ENCODE measurements around the gene PSMD13.
"Not testable (repeated sequence)": the region's sequence is repeated elsewhere in the genome, so short reads cannot be mapped to it uniquely, and the experiment has no call there.

Gene PSMD13

DNA sequence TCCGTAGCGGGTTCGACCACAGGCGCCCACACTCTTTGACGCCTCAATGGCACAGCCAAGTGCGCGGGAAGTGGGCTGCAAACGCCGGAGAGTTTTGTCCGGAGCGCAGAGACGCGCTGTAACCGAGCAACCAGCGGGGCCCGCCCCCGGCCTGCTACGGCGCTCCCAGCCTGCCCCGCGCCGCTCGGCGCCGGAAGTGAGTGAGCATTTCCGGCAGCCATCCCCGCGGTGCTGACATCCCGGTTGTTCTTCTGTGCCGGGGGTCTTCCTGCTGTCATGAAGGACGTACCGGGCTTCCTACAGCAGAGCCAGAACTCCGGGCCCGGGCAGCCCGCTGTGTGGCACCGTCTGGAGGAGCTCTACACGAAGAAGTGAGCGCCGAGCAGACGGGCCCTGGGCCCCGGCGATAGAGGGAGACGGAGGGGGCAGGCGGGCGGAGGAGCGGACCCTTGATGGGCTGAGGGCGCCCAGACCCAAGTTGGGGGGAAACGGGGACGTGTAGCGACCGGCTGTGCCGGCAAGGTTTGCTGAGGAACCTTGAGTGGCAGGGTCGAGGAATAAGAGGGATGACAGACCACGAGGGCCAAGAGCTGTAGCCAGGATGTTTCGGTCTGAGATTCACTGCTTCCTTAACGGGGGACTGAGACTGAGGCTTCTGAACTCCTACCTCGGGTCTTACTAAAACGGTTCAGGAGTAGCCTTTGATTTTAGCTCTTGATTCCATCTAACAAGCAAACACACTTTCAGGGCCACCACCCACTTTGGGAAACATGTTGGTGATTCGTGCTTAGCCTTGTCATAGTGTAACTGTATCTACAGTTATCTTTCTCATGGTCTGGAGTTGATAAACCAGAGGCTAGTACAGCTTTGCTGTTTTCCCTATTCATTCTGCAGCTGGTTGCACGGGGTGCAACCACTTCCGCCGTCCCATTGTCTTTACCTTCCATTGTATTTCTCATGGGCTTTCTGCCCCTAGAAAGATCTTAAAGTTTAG is at the start of gene PSMD13:
Gene PSMD13 (plus strand): TSS at position 203 of the 994 bp plus-strand sequence. CDS start 74 bp downstream, at position 277.
- peak; percentile 85 to 88 for DNase-seq

DNA sequence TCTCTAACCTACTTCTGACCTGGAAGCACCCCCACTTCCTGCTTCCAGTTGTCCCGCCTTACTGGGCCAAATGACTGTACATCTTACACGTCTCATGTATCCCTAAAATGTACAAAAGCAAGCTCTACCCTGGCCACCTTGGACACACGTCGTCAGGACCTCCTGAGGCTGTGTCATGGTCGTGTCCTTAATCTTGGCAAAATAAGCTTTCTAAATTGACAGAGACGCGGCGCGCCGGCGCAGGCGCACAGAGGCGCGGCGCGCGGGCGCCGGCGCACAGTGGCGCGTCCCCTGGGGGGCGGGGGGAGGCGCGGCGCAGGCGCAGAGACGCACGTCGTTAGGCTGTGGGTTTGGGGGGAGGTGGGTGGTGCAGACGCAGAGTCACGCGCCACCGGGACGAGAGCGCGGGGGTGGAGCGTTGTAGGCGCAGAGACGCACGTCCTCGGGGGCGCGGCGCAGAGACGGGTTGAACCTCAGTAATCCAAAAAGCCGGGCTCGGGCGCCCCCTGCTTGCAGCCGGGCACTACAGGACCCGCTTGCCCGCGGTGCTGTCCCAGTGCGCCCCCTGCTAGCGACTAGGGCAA is 47.5 kb upstream of the PSMD13 start:
- DNase-seq, result peak in 1 of 2 donors; percentile 0

DNA sequence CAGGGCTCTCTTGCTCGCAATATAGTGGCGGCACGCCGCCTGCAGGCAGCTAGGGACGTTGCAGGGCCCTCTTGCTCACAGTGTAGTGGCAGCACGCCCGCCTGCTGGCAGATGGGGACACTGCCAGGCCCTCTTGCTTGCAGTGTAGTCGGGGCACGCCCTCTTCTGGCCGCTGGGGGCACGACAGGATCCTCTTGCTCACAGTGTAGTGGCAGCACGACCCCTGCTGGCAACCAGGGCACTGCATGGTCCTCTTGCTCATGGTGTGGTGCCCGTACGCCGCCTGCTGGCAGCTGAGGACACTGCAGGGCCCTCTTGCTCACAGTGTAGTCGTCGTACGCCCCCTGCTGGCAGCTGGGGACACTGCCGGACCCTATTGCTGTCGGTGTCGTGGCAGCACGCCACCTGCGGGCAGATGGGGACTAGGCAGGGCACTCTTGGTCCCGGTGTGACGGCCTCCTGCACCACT is 46.9 kb upstream of the PSMD13 start:
- DNase-seq, result peak in 1 of 2 donors; percentile 65

DNA sequence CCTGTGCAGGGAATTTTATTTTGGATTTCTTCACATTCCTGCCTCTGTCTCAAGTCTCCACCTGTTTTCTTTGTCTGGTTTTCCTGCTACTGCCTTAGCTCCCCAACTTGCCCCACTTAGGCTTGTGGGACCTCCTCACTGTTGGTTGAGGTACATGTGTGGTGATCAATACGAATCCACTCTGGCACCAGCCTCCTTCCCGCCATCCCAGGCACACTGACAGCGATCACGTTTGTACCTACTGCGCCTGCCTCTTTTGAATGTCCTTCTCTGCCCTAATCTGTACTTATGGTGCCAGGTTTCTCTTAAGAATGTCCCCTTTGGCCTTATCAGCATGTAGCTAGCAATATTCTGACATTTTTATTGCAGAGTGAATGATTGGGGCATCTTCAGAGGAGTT is 46.2 kb upstream of the PSMD13 start:
- DNase-seq, result peak in 1 of 2 donors; percentile 0

DNA sequence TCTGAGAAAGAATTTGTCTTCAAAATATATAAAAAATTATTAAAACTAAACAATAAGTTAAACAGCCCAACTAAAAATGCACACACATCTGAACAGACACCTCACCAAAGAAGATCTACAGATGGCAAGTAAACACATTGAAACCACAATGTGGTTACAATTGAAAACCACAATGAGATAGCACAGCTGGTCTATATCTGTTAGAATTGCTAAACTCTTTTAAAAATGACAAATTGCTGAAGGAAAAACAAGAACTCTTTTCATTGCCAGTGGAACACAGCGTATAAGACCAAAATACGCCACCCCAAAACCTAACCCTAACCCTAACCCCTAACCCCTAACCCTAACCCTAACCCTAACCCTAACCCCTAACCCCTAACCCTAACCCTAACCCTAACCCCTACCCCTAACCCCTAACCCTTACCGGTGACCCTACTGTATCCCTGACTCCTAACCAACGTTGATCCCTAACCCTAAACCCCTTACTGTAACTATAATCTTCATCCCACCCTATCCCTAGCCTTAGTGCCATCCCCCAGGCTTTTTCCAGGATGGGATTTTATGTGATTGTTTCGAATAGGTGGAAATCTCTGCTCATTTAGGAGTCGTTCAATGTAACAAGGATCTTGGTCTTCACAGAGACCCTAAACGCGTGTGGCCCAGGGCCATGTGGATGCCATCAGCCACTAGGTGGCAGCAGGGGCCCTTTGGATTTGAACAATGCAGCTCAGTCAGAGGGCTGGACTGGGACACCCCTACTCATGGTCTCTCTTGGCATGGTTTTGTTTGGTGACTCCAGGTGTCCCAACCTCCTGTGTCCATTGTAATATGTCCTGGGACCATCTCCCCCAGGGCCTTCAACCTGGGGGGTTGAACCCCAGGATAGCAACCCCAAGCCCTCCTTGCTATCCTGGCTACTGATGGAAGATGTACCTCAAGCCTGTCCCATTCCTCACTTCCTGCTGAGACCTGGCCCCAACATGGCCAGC is 45.0 kb upstream of the PSMD13 start:
- peak; percentile 40 to 50 for DNase-seq

DNA sequence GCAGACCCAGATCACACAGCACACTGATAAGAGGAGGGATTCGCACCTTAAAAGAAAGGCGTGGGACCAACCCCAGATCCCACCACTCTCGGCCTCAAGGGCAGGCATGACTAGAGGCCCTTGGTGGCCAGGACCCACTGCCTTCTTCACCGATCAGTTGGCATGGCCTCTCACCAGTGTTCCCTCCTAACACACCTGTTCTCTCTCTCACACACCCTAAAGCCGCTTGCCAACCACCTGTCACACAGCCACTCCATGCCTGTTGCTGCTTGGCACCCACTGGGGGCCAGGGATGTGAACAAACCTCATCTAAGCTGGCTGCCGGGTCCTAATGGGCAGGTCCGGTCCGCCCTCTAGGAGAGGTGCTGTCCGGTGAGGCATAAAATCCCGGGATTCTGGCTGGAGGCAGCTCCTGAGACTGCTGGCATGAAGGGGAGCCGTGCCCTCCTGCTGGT is 44.1 kb upstream of the PSMD13 start, which contains the start of gene SCGB1C1:
Gene SCGB1C1 (plus strand): TSS at position 405 of the 455 bp plus-strand sequence. CDS start 22 bp downstream, at position 427.
- DNase-seq, result not testable (repeated sequence)

DNA sequence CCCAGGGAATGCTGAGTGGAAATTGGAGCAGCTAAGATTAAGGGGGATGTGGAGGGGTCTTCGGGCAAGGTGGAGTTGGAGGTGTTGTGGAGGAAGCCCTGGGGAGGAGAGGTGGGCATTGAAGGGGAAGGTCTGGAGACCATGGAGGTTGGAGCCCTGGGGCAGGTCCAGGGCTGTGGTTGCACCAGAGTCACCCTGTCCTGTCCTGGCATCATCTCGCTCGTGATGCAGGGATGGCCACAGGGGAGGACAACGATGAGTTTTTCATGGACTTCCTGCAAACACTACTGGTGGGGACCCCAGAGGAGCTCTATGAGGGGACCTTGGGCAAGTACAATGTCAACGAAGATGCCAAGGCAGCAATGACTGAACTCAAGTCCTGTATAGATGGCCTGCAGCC is 43.3 kb upstream of the PSMD13 start:
- peak in 1 of 2 donors; percentile 0 for DNase-seq

DNA sequence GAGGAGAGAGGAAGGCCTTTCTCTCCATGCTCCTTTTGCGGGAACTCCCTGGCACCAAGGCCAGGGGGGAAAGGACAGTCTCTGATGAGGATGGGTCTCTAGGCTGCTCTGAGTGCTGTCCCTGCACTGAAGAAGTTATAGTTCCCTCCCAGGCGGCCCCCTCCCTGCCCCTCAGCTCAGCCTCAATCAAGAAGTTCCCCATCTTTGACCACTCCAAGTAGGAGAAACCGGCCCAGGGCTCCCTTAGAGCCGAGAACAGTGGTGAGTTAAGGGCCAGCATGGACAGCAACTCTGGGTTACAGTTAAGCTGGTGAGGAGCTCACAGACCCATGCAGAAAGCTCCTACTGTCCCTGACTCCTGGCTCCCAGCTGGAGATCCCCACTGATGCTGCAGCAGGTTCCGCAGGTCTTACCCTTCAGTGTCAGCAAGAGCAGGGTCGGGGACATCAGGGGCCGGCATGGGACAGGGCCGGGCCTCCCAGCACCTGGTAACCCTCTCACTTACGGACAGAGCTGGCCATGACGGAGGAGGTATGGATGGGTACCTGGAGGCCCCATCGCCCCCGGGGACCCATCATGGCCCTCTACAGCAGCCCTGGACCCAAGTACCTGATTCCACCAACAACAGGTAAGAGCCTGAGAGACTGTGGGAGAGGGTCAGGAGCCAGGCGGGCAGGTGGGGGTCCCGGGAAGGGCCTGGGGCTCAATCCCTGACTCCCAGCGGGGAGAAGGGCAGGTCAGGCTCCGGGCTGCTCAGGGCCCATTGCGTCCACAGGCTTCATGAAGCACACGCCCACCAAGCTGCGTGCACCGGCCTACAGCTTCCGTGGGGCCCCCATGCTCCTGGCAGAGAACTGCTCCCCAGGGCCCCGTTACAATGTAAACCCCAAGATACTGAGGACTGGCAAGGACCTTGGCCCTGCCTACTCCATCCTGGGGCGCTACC is 39.7 kb upstream of the PSMD13 start:
- no peak for DNase-seq

DNA sequence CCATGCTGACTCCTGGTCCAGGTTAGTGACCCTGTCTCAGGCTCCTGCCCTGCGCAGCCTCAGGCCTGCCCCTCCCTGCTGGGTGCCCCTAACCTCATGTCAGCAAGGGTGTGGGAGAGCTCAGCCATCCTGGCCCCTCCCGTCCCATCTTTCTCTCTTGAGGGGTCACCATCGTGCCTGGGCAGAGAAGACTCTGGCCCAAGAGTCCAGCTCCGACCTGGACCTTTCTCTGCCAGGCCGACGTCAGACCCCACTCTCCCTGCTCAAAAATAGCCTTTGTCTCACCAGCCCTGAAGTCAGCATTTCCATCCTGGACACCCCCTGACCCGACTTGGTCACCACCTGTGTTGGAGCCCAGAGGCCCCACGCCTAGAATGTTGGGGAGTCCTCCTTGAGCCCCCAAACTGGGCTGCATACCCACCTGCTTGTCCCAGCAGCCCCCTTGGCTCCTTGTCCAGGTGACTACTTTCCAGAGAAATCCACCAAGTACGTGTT is 39.0 kb upstream of the PSMD13 start:
- no peak for DNase-seq

DNA sequence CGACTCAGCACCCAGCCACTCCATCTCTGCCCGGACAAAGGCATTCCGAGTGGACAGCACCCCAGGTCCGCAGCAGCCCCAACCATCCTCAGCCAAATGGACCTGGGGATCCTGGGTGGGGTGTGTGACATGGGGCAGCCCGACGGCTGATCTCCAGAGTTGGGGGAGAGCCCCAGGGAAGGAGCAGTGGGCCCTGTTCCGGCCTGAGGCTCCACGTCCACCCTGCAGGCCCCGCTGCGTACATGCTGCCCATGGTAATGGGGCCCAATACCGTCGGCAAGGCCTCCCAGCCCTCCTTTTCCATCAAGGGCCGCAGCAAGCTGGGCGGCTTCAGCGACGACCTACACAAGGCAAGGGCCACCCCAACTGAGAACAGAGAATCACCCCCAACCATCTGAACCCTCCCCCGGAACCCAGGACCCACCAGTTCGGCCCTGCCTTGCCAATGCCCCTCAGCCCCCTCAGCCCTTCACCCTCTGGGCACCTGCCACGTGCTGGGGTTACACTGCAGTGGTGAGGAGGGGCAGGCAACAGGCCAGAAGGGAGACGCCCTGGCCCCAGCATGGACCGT is 38.5 kb upstream of the PSMD13 start:
- no peak for DNase-seq

DNA sequence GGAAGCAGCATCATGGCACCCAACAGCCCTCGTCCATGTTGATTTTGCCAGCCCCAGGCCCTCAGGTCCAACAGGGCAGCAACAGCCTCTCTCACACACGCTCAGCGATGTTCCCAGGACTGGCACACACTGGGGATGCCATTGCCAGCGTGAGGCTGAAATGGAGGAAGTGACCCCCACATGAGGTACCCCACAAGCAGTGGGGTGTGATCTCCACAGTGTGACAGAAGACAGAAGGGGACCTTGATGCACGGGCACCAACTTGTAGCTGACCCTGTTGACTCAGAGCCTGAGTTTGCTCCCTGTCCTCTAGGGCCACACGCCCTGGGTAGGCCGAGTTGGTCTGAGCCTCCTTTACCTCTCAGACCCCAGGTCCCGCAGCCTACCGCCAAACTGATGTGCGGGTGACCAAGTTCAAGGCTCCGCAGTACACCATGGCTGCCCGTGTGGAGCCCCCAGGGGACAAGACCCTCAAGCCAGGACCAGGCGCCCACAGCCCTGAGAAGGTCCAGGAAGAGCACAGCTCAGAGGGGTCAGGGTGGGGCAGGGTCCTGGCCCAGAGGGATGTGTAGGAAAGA is 37.7 kb upstream of the PSMD13 start:
- DNase-seq, result no peak

DNA sequence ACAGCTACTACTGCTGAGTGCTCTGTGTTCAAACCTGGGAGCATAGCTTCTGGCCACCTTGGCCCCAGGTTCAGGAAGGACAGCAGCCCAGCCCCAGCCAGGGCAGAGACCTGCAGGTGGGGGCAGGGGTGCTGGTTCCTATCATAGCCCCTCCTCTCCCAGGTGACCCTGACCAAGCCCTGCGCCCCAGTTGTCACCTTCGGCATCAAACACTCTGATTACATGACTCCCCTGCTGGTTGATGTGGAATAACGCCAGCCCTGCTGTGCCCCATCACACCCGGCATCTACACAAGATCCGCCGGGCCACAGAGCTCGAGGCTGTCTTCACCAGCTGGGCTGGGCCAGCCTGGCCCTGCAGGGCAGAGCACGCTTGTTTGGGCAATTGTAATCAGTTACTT is 37.0 kb upstream of the PSMD13 start:
- no peak for DNase-seq

DNA sequence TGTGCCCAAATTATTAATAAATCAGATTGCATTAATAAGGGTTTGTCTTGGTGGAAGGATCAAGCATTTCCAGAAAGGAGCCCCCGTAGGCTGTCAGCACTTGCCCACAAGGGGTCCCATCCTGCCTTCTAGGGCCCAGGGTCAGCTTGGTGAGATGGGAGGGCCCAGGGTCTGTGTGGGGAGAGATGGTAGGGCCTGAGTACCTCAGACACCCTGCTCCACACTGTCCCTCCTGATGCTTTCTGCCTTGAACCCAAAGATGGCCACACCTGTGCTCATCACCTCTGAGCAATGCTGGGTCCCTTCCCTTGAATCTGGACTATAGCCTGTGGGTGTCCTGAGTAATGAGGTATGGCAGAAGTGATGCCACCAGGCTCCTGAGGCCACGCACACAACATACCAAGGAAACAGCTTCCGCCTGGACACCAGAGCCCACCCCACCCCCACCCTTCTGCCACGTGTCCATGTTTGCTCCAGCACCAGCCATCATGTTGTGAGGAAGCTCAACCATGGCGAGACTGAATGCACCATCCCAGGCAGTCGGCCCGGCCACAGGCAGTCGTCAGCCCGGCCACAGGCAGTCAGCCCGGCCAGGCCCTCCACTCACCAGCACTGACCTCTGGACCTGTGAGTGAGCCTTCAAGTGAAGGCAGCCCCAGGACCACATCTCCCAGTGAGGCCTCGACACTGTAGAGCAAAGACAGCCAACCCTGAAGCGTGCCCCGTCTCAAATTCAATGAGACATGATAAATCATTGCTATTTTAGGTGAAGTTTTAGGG is 36.4 kb upstream of the PSMD13 start:
- no peak for DNase-seq

DNA sequence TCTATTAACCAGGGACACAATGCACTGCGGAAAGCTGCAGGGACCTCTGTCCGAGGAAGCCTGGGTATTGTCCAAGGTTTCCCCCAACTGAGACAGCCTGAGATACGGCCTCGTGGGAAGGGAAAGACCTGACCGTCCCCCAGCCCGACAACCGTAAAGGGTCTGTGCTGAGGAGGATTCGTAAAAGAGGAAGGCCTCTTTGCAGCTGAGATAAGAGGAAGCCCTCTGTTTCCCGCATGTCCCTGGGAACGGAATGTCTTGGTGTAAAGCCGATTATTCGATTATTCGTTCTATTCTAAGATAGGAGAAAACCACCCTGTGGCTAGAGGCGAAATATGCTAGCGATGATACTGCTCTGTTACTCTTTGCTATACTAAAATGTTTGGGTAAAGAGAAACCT is 34.8 kb upstream of the PSMD13 start:
- no peak for DNase-seq

DNA sequence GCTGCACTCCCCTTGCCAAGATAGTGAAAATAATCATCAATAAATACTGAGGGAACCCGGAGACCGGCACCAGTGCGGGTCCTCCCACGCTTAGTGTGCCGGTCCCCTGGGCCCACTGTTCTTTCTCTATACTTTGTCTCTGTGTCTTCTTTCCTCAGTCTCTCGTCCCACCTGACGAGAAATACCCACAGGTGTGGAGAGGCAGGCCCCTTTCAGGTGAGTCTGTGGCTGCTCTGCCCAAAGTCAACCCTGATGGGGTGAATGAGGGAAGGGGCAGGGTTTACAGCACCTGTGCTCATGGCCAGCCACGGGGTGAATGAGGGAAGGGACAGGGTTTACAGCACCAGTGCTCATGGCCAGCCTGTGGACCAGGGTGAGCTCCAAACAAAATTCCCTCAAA is 34.3 kb upstream of the PSMD13 start:
- DNase-seq, result no peak

DNA sequence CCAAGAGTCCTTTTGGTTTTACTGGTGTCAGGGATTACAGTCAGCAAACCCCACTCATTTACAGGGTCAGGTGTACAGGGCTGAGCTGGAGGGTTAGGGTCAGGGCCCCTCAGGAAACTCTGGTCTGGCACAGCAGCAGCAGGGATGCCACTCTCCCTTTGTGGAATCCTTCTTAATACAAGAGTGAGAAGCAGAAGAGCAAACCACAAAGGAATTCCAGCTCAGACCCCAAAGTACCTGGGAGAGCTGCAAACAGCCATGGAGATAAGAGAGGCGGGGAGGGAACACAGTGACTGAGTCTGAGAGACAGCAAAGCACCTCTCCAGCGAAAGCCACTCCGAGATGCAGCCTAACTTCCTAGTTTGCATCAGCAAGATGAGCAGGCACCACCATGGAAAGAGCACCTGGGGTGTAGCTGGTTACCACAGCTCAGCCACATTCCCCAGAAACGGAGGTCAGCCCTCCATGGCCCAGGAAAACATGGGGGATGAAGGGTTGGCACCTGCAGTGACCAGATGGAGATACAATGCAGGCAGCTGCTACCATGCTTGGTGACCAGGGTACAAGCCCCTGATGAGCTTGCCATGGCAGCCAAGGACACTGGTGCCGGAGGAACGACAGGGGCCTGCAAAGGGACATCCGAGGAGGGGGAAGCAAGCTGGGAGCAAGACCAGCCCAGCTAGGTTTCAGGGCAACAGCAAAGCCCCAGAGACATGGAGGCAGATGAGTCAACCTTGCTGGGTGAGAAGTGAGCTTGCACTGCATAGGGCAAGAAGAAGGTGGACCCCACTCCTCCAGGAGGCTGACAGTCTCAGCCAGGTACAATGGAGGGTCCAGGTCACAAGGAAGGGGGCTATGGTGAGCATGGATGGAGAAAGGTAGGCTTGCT is 33.5 kb upstream of the PSMD13 start:
- no peak for DNase-seq

DNA sequence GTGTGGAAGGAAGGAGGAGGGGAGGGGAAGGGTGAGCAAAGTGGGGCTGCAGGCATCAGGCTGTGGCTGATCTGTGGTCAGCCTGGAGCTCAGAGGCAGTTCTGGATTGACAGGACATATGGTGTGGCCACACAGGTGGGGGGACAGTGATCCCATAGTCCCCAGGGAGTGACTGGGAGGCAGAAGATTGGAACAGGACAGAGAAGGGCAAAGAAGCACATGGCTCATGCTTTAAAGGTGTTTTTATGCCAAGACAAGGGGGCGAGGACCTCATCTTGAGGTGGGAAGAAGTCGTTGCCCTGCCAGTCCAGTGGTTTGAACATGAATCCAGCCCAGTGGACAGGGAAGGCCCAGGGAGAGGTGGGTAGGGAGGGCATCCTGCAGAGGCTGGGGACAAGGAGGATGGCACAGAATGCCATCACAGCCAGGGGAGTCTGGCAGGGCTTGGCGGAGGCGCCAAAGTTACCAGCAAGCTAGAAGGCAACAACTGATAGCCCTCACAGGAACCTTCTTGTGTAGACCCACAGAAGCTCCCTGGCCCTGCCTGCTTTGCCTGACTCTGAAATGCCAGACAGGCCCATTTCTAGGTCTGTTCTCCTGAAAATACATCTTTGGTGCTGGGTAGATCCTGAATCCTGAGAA is 32.7 kb upstream of the PSMD13 start:
- no peak for DNase-seq

DNA sequence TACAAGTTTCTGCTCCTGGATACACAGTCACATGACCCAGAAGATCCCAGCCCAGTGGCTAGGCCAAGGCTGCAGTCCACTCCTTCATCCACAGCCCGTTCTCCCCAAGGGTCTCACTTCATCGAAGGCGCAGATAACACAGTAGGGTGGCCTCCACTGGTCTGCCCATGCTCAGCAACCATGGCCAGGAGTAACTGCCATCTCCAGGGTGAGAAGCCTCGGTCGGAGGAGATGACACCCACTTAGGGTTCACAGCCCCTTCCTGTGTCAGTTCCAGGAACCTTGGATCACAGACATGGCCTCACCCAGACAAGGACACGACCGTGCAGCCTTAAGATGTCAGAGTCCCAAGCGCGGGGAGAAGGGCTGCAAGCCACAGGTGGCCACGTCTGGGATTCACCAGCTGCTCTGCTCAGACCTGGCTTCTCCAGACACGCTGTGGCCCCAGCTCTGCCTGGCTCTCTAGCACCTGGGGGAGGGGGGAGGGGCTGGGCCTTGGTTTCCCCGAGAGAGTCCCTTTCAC is 32.1 kb upstream of the PSMD13 start:
- no peak for DNase-seq
